Stomach (tissue), 9 donors: ENCODE data around the gene LYSET. TPM values are rescaled to one million over a fixed set of nuclear protein-coding genes. Genes with fewer than 3 reads are reported as not detected.
"Not testable (repeated sequence)": the region's sequence is repeated elsewhere in the genome, so short reads cannot be mapped to it uniquely, and the experiment has no call there.

ENCODE experiments used
- DNase-seq, 2 donors: peaks; one replicate each; pipeline versions ENCODE4 v3.0.0 to v3.0.0-alpha.2; 2013 to 2019
- H3K27ac ChIP-seq, 5 donors: fragments of 200-600 bp in 4 of 5; sonication (generic) in 4 of 5; one replicate each; pipeline ENCODE4 v1.5.1; 2013 to 2019; ENCODE audit warnings: mild to moderate bottlenecking in 1 of 5, moderate library complexity in 1 of 5
- H3K27me3 ChIP-seq, 3 donors: fragments of 200-600 bp; sonication (generic); one replicate each; pipeline ENCODE4 v1.5.1; 2017 to 2019; ENCODE audit warnings: mixed run types in 1 of 3
- H3K36me3 ChIP-seq, 4 donors: fragments of 200-600 bp; sonication (generic); 1 replicate in 3 of 4; 2 replicates in 1 of 4; pipeline ENCODE4 v1.5.1; 2016 to 2019
- H3K4me1 ChIP-seq, 4 donors: fragments of 200-600 bp; sonication (generic); one replicate each; pipeline ENCODE4 v1.5.1; 2016 to 2019
- H3K4me3 ChIP-seq, 4 donors: fragments of 200-600 bp; sonication (generic) in 3 of 4; one replicate each; pipeline ENCODE4 v1.5.1; 2016 to 2019; ENCODE audit warnings: mild to moderate bottlenecking in 1 of 4
- H3K9me3 ChIP-seq, 4 donors: fragments of 200-600 bp; sonication (generic); one replicate each; pipeline ENCODE4 v1.5.1; 2016 to 2019
- EP300 ChIP-seq: sonication (generic); formaldehyde crosslinking; IDR thresholded peaks from one replicate; pipeline ENCODE4 v1.6.1; 2017; ENCODE audit warnings: antibody characterized with exemption
- POLR2A ChIP-seq, 4 donors: fragments of 450-650 bp; IDR thresholded peaks; one replicate each; pipeline ENCODE4 v1.6.1; 2016; ENCODE audit warnings: antibody characterized with exemption in 4 of 4, control low read depth in 2 of 4, mild to moderate bottlenecking in 1 of 4, moderate library complexity in 1 of 4
- POLR2AphosphoS5 ChIP-seq, 3 donors: sonication (generic); formaldehyde crosslinking; IDR thresholded peaks; one replicate each; pipeline ENCODE4 v1.6.1; 2016; ENCODE audit warnings: antibody characterized with exemption in 3 of 3
- WGBS, 5 donors: extraction: QIAGEN DNeasy Blood & Tissue Kit in 3 of 5; methylation state at CpG; one replicate each; pipeline versions ENCODE4 v1.1.5 to v1.1.7; 2013 to 2018; 5-methylcytosine and 5-hydroxymethylcytosine counted together
- intact Hi-C: fragments of 100-400 bp; cut with DNase I; formaldehyde crosslinking; loops from one replicate; pipeline ENCODE4 v1.15.1; 2023; ENCODE audit warnings: low total_unique reads
- polyA plus RNA-seq, 3 donors: library from polyadenylated mRNA; stranded (reverse); fragments of 200-250 nt; gene quantifications; one replicate each; pipeline ENCODE4 v1.2.3, GENCODE V29; 2013
- total RNA-seq, 5 donors: library from RNA; depleted of rRNA; stranded (reverse); fragments of >200 nt; gene quantifications; one replicate each; pipeline versions ENCODE4 v1.1.0 to v1.2.3, GENCODE V29; 2014 to 2016
- TF ChIP-seq, protein P1 (sequence below), 7 experiments: fragments of 450-650 bp in 4 of 7; fragments of 200-600 bp in 3 of 7; sonication (generic) in 3 of 7; IDR thresholded peaks; one replicate each; pipeline ENCODE4 v1.5.1; 2016 to 2019; ENCODE audit warnings: antibody characterized with exemption in 7 of 7, control low read depth in 2 of 7, mild to moderate bottlenecking in 1 of 7
- donor health status: healthy with polysubstance abuse.
- donor health status: Bipolar disorder and iron deficiency.
- donor health status: healthy.

The LYSET gene
- total and polyA plus RNA-seq, 8 donors, result 0.87 to 23.8 (median 8.2) TPM

DNA sequence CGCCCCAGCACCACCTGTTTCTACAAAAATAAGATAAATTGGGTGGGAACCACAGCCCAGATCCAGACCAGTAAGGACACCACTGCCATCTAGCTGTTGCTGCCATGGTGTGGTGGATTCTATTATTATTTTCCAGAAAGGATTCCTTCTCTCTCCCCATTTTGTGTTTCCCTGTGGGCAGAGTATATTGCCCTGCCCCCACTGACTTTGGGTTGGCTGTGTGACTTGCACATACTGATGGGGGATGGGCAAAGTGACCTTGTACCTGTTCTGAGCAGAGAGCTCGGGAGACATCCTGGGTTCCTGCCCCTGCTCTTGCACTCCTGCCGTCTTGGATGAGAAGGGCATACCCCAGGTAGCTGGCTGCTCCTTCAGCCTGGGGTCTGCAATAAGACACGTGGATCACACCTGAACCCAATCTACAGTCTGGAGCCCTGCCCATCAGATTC is 24.7 kb upstream of the LYSET start:
- no peaks in the 10 kb centered on the region for H3K9me3 ChIP-seq
- H3K4me1 ChIP-seq, result no peaks in the 10 kb centered on the region
- no peak overlapping the region for H3K27ac ChIP-seq
- H3K4me3 ChIP-seq, result no peak overlapping the region
- H3K27me3 ChIP-seq, result no peaks in the 10 kb centered on the region
- DNase-seq, result peak in 1 of 2 donors; percentile 53
- WGBS, 5 donors, result 23 to 40% (median 29%) methylated on average over 4 of the region's 4 CpGs
- intact Hi-C loops, result no loop called here
- TF ChIP-seq EP300 (no peak), POLR2A (IDR thresholded peaks at IDR 0.05) (no peak), POLR2AphosphoS5 (IDR thresholded peaks at IDR 0.05) (no peak)
- TF ChIP-seq, protein P1, sequence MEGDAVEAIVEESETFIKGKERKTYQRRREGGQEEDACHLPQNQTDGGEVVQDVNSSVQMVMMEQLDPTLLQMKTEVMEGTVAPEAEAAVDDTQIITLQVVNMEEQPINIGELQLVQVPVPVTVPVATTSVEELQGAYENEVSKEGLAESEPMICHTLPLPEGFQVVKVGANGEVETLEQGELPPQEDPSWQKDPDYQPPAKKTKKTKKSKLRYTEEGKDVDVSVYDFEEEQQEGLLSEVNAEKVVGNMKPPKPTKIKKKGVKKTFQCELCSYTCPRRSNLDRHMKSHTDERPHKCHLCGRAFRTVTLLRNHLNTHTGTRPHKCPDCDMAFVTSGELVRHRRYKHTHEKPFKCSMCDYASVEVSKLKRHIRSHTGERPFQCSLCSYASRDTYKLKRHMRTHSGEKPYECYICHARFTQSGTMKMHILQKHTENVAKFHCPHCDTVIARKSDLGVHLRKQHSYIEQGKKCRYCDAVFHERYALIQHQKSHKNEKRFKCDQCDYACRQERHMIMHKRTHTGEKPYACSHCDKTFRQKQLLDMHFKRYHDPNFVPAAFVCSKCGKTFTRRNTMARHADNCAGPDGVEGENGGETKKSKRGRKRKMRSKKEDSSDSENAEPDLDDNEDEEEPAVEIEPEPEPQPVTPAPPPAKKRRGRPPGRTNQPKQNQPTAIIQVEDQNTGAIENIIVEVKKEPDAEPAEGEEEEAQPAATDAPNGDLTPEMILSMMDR (IDR thresholded peaks at IDR 0.05), result peak in 3 of 7 experiments; percentile 16 to 42 (median 17)
- no peaks in the 10 kb centered on the region for H3K36me3 ChIP-seq

DNA sequence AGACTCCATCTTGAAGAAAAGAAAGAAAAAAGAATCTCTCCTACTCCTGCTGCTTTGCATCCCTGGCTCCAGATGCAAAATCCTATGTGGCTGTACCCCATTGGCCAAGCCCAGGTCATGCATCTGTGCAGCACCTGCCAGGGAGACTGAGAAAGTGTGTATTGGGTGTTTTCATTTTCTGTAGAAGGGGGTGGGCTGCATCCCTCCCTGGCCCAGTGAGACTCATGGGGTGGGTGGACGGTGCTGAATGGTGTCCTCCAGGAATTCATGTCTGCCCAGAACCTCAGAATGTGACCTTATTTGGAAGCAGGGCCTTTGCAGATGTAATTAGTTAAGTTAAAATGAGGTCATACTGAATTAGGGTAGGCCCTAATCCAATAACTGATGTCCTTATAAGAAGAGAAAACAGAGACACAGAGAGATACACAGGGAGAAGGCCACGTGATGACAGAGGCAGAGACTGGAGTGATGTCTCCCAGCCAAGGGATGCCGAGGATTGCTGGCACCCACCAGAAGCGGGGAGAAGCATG is 23.6 kb upstream of the LYSET start:
- H3K27ac ChIP-seq, result no peak overlapping the region
- H3K27me3 ChIP-seq, result no peaks in the 10 kb centered on the region
- H3K9me3 ChIP-seq, result no peaks in the 10 kb centered on the region
- no peak overlapping the region for H3K4me3 ChIP-seq
- intact Hi-C loops, result no loop called here
- no peak for DNase-seq
- no peaks in the 10 kb centered on the region for H3K36me3 ChIP-seq
- no peaks in the 10 kb centered on the region for H3K4me1 ChIP-seq
- TF ChIP-seq POLR2AphosphoS5 (IDR thresholded peaks at IDR 0.05) (no peak), POLR2A (IDR thresholded peaks at IDR 0.05) (no peak), EP300 (no peak)
- TF ChIP-seq, protein P1 (IDR thresholded peaks at IDR 0.05), result no peak
- 63 to 84% (median 74%) methylated on average over 4 of the region's 4 CpGs for whole genome bisulfite sequencing, 5 donors

DNA sequence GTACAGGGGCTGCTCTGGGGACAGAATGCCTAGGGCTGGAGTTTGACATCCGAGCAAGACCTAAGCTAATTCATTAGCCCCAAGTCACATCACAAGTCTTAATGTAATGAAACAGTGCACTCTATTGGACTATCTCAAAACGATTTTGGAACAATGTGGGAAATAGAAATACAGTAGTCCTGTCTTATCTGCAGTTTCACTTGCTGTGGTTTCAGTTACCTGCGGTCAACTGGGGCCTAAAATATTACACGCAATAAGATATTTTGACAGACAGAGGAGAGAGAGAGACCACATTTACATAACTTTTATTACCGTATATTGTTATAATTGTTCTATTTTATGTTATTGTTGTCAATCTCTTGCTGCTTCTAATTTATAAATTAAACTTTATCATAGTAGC is 21.6 kb upstream of the LYSET start:
- no peaks in the 10 kb centered on the region for H3K27me3 ChIP-seq
- WGBS, 5 donors, result 58 to 73% (median 69%) methylated on average over 5 of the region's 5 CpGs
- no peak for DNase-seq
- TF ChIP-seq EP300 (no peak), POLR2A (IDR thresholded peaks at IDR 0.05) (no peak)
- TF ChIP-seq, protein P1 (IDR thresholded peaks at IDR 0.05), result no peak
- no peaks in the 10 kb centered on the region for H3K4me1 ChIP-seq
- intact Hi-C loops, result no loop called here
- H3K36me3 ChIP-seq, result no peaks in the 10 kb centered on the region
- H3K9me3 ChIP-seq, result no peaks in the 10 kb centered on the region
- no peak overlapping the region for H3K4me3 ChIP-seq
- H3K27ac ChIP-seq, result no peak overlapping the region

DNA sequence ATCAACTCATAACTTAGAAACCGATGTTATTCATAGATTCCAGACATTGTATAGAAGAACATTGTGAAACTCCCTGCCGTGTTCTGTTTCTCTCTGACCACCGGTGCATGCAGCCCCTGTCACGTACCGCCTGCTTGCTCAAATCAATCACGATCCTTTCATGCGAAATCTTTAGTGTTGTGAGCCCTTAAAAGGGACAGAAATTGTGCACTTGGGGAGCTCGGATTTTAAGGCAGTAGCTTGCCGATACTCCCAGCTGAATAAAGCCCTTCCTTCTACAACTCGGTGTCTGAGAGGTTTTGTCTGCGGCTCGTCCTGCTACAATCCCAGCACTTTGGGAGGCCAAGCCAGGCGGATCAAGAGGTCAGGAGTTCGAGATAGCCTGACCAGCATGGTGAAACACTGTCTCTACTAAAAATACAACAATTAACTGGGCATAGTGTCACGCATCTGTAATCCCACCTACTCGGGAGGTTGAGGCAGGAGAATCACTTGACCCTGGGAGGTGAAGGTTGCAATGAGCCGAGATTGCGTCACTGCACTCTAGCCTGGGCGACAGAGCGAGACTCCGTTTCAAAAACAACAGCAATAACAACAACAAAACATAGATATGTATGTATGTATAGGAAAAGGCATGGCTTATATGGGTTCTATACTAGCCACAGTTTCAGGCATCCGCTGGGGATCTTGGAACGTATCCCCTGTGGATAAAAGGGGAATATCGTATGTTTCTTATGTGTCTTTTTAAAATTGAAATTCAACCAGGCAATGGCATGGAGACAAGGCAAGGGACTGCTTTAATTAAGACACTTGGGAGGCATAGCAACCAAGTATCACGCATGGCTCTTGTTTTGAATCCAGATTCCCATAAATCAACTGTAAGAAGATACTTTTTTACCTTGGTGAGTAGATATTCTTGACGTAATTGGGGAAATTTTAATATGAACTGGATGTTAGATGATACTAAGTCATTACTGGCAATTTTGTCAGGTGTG is 19.5 kb upstream of the LYSET start:
- H3K27me3 ChIP-seq, H3K4me3 ChIP-seq, H3K27ac ChIP-seq, H3K4me1 ChIP-seq, DNase-seq, H3K36me3 ChIP-seq, H3K9me3 ChIP-seq, intact Hi-C loops: not testable (repeated sequence)
- 84 to 91% (median 87%) methylated on average over 26 of the region's 26 CpGs for WGBS, 5 donors

DNA sequence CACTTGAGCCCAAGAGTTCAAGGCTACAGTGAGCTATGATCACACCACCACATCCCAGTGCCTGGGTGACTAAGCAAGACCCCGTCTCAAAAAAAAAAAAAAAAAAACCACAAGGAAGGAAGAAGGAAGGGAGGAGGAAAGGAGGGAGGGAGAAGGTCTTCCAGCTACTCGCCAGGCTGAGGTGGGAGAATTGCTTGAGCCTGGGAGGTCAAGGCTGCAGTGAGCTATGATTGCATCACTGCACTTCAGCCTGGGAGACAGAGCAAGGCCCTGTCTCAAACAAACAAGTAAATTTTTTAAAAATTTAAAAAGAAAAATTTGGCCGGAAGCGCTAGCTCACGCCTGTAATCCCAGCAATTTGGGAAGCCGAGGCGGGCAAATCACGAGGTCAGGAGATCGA is 16.5 kb upstream of the LYSET start:
- H3K36me3 ChIP-seq, H3K4me3 ChIP-seq, intact Hi-C loops, H3K4me1 ChIP-seq, H3K9me3 ChIP-seq, H3K27ac ChIP-seq, H3K27me3 ChIP-seq, DNase-seq: not testable (repeated sequence)
- WGBS, 5 donors, result 84 to 92% (median 88%) methylated on average over 9 of the region's 9 CpGs

DNA sequence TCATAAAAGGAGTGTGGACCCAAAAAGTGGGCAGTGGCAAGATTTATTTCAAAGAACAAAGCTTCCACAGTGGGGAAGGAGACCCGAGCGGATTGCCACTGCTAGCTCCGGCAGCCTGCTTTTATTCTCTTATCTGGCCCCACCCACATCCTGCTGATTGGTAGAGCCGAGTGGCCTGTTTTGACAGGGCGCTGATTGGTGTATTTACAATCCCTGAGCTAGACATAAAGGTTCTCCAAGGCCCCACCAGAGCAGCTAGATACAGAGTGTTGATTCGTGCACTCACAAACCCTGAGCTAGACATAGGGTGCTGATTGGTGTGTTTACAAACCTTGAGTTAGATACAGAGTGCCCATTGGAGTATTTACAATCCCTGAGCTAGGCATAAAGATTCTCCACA is 15.5 kb upstream of the LYSET start:
- H3K4me3 ChIP-seq, H3K36me3 ChIP-seq, H3K27ac ChIP-seq, H3K27me3 ChIP-seq, DNase-seq, intact Hi-C loops, H3K9me3 ChIP-seq, H3K4me1 ChIP-seq: not testable (repeated sequence)
- 50 to 74% (median 57%) methylated on average over 6 of the region's 6 CpGs for WGBS, 5 donors

DNA sequence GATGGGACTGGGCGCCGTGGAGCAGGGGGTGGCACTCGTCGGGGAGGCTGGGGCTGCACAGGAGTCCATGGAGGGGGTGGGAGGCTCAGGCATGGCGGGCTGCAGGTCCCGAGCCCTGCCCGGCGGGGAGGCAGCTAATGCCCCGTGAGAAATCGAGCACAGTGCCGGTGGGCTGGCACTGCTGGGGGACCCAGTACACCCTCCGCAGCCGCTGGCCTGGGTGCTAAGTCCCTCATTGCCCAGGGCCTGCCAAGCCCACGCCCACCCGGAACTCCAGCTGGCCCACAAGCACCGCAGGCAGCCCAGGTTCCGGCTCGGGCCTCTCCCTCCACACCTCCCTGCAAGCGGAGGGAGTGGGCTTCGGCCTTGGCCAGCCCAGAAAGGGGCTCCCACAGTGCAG is 15.0 kb upstream of the LYSET start:
- H3K4me3 ChIP-seq, intact Hi-C loops, H3K27ac ChIP-seq, H3K27me3 ChIP-seq, DNase-seq, H3K9me3 ChIP-seq, H3K4me1 ChIP-seq, H3K36me3 ChIP-seq: not testable (repeated sequence)
- 92 to 96% (median 95%) methylated on average over 12 to 20 of the region's 20 CpGs for WGBS, 5 donors
